Measurements from ENCODE around the gene MAGI3. TPM values are rescaled to one million over a fixed set of nuclear protein-coding genes. Genes with fewer than 3 reads are reported as not detected.

Gene MAGI3
- 2.9 to 4.5 TPM (median 4.1 TPM) in 5 replicates for total RNA-seq (2022; extraction: Qiagen RNA extraction; ENCODE audit: low read depth)

GRCh38 chr1:113389953-113390834 is at the start of gene MAGI3:
MAGI3 (plus strand) TSS chr1:113390515; CDS start chr1:113391034, 519 bp downstream.

Data from A549 treated with RU486 at 1 μM for 4 hours (cell line).